Endothelial cell of umbilical vein (primary cell): ENCODE results near the gene TMEM266.

Source experiments
- CTCF ChIP-seq, 2 donors: IDR thresholded peaks; 1 replicate in 1 of 2; 2 replicates in 1 of 2; pipeline ENCODE4 v1.5.1; 2011; ENCODE audit warnings: low read length in 2 of 2, mild to moderate bottlenecking in 2 of 2, moderate library complexity in 2 of 2, control low read depth in 1 of 2, inconsistent platforms in 1 of 2, low read depth in 1 of 2; ENCODE audit not compliant: insufficient read depth in 1 of 2; ENCODE audit errors: extremely low read depth in 1 of 2
- POLR2A ChIP-seq: IDR thresholded peaks from 2 replicates; pipeline ENCODE4 v1.6.1; 2012; ENCODE audit warnings: low read depth, mild to moderate bottlenecking, control low read depth, low read length

GRCh38 chr15:76060118-76060989 lies 569 bp downstream of the TMEM266 start:
- TF ChIP-seq CTCF (IDR thresholded peaks at IDR 0.05; ENCODE audit: extremely low read depth in 1 of 2, insufficient read depth in 1 of 2, low read depth in 1 of 2, low read length in 2 of 2) (no peak), POLR2A (no peak)
